ENCODE data around the gene SLN. TPM values are rescaled to one million over a fixed set of nuclear protein-coding genes. Genes with fewer than 3 reads are reported as not detected.

SLN gene
- total RNA-seq, 1 donor from 2014 or later: not detected

DNA sequence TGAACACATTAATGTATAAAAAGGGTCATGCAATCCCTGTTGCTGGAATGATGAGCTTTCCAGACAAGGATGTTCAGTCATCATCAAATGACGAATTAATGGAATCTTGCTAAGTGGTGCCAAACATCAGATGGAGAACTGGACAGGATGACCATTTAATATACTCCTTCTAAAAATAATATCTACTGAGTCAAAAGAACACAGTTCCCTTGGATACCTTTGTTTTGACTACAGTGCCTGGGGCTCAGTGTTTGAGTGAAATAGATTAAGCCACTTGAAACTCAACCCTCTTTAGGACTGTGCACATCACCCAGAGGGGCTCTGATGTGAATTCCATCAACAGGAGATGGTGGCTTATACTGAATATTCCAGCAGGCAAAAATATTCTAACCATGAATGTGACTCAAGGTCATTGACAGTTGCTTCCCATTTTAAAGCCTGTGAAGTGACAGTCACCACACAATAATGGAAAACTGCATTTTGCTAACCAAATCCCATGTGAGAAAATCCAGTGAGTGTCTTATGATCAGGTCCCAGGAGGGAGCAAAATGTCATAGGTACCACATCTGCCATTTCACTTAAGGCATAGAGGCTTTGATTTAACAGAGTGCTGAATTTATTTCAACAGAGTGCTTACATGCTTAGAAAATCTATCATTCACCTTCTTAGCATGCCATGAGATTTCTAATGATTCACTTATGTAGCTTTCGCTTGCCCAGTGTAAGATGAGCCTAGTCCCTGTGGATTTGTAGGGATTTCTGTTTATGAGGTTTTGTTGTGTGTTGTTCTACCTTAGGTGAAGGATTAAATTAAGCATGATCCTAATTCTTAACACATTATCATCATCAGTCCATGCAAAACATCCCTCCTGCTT is 41.3 kb upstream of the SLN start:
- no peaks in the 10 kb centered on the region for H3K27me3 ChIP-seq
- no peaks in the 10 kb centered on the region for H3K36me3 ChIP-seq
- no peak overlapping the region for H3K27ac Mint-ChIP-seq
- H3K9me3 Mint-ChIP-seq: no peaks in the 10 kb centered on the region
- no peak for TF ChIP-seq EZH2phosphoT487 (IDR thresholded peaks at IDR 0.05)
- TF ChIP-seq, protein P1, sequence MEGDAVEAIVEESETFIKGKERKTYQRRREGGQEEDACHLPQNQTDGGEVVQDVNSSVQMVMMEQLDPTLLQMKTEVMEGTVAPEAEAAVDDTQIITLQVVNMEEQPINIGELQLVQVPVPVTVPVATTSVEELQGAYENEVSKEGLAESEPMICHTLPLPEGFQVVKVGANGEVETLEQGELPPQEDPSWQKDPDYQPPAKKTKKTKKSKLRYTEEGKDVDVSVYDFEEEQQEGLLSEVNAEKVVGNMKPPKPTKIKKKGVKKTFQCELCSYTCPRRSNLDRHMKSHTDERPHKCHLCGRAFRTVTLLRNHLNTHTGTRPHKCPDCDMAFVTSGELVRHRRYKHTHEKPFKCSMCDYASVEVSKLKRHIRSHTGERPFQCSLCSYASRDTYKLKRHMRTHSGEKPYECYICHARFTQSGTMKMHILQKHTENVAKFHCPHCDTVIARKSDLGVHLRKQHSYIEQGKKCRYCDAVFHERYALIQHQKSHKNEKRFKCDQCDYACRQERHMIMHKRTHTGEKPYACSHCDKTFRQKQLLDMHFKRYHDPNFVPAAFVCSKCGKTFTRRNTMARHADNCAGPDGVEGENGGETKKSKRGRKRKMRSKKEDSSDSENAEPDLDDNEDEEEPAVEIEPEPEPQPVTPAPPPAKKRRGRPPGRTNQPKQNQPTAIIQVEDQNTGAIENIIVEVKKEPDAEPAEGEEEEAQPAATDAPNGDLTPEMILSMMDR (IDR thresholded peaks at IDR 0.05): no peak
- no peak for DNase-seq (ENCODE audit: low spot score)
- H3K79me2 ChIP-seq (ENCODE audit: low read depth): no peaks in the 10 kb centered on the region
- no peak overlapping the region for H2AFZ ChIP-seq (replicated peaks)
- peaks cover 3% of the 10 kb centered on the region for H3K4me1 ChIP-seq
- no peaks in the 10 kb centered on the region for H3K4me1 Mint-ChIP-seq
- no peak overlapping the region for H3K4me3 ChIP-seq
- no peaks in the 10 kb centered on the region for H3K27me3 Mint-ChIP-seq (ENCODE audit: insufficient read depth, low read depth)
- no peaks in the 10 kb centered on the region for H3K9me3 ChIP-seq (ENCODE audit: low read depth)
- H3K27ac ChIP-seq: no peak overlapping the region
- no peak overlapping the region for H3K4me2 ChIP-seq
- peaks cover 2% of the 10 kb centered on the region for H3F3A ChIP-seq (ENCODE audit: low read depth)
- no peaks in the 10 kb centered on the region for H3K36me3 Mint-ChIP-seq
- no peaks in the 10 kb centered on the region for H4K20me1 ChIP-seq (ENCODE audit: low read depth)
- H3K4me3 Mint-ChIP-seq: no peak overlapping the region
- no peak overlapping the region for H3K9ac ChIP-seq

DNA sequence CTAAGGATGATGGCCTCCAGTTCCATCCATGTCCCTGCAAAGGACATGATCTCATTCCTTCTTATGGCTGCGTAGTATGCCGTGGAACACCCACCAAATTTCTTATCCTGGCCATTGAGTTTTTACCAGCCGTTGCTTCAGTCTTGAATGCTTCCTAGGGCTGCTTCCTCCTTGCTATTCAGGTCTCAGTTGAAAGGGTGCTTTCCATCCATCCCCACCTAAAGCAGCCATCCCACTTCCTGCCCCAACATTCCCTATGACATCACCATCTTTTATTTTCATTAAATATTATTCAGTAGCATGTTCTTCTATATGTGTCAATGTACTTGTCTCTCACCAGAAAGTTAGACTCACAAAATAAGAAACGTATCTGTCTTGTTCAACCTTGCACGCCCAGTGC is 40.7 kb upstream of the SLN start:
- H3K27ac ChIP-seq: no peak overlapping the region
- no peaks in the 10 kb centered on the region for H3K9me3 ChIP-seq (ENCODE audit: low read depth)
- peaks cover 2% of the 10 kb centered on the region for H3F3A ChIP-seq (ENCODE audit: low read depth)
- H3K9ac ChIP-seq: no peak overlapping the region
- no peaks in the 10 kb centered on the region for H3K79me2 ChIP-seq (ENCODE audit: low read depth)
- Mint-ChIP-seq H3K9me3 (no peaks in the 10 kb centered on the region), H3K36me3 (no peaks in the 10 kb centered on the region), H3K4me3 (no peak overlapping the region), H3K27ac (no peak overlapping the region), H3K4me1 (no peaks in the 10 kb centered on the region), H3K27me3 (ENCODE audit: insufficient read depth, low read depth) (no peaks in the 10 kb centered on the region)
- H2AFZ ChIP-seq (replicated peaks): no peak overlapping the region
- no peaks in the 10 kb centered on the region for H3K27me3 ChIP-seq
- H3K4me2 ChIP-seq: no peak overlapping the region
- peaks cover 3% of the 10 kb centered on the region for H3K4me1 ChIP-seq
- no peak for DNase-seq (ENCODE audit: low spot score)
- TF ChIP-seq EZH2 (IDR thresholded peaks at IDR 0.05): no peak
- TF ChIP-seq, protein P1 (IDR thresholded peaks at IDR 0.05): no peak
- TF ChIP-seq EZH2phosphoT487 (IDR thresholded peaks at IDR 0.05): no peak
- no peak overlapping the region for H3K4me3 ChIP-seq
- no peaks in the 10 kb centered on the region for H3K36me3 ChIP-seq
- H4K20me1 ChIP-seq (ENCODE audit: low read depth): no peaks in the 10 kb centered on the region

DNA sequence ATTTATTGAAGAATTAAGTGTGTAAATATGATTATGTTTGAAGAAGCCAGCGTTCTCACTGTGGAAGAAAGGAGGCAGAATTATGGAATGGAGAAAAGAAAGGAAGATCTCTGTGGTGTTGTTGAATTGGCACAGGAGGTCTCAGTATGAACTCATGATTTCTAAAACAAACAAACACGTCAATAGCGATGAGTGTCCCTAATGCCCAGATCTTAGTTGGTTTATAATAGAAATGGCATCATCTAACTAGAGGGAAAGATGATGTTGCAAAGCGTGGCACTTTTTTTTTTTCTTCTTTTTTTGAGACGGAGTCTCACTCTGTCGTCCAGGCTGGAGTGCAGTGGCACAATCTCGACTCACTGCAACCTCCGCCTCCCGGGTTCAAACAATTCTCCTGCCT is 39.2 kb upstream of the SLN start:
- H3K36me3 Mint-ChIP-seq: no peaks in the 10 kb centered on the region
- Histone ChIP-seq H3K4me2 (no peak overlapping the region), H3K4me1 (no peaks in the 10 kb centered on the region), H3K9me3 (ENCODE audit: low read depth) (no peaks in the 10 kb centered on the region), H3K4me3 (no peak overlapping the region), H3K9ac (no peak overlapping the region), H3F3A (ENCODE audit: low read depth) (no peaks in the 10 kb centered on the region), H2AFZ (replicated peaks) (no peak overlapping the region), H4K20me1 (ENCODE audit: low read depth) (no peaks in the 10 kb centered on the region), H3K27me3 (no peaks in the 10 kb centered on the region), H3K36me3 (no peaks in the 10 kb centered on the region), H3K79me2 (ENCODE audit: low read depth) (no peaks in the 10 kb centered on the region), H3K27ac (no peak overlapping the region)
- no peaks in the 10 kb centered on the region for H3K9me3 Mint-ChIP-seq
- H3K27ac Mint-ChIP-seq: no peak overlapping the region
- no peaks in the 10 kb centered on the region for H3K4me1 Mint-ChIP-seq
- TF ChIP-seq EZH2 (IDR thresholded peaks at IDR 0.05) (no peak), EZH2phosphoT487 (IDR thresholded peaks at IDR 0.05) (no peak)
- TF ChIP-seq, protein P1 (IDR thresholded peaks at IDR 0.05): no peak
- no peak for DNase-seq (ENCODE audit: low spot score)
- no peaks in the 10 kb centered on the region for H3K27me3 Mint-ChIP-seq (ENCODE audit: insufficient read depth, low read depth)
- H3K4me3 Mint-ChIP-seq: no peak overlapping the region
